Hematopoietic multipotent progenitor cell treated with erythropoietin and hydrocortisone succinate and interleukin-3 and kit ligand, for 4 days (in vitro differentiated cells): ENCODE data around the gene SQOR.

ENCODE experiments used
- DNase-seq: peaks from one replicate; pipeline ENCODE4 v3.0.0-alpha.2; 2015

Gene SQOR

GRCh38 chr15:45634432-45635190 is at the start of gene SQOR:
SQOR (plus strand) TSS chr15:45635029; CDS start chr15:45658924, 23,895 bp downstream.
- peak; percentile 85 for DNase-seq

- no peak for DNase-seq
These were observed 49.6 kb upstream of the SQOR start for GRCh38 chr15:45585069-45585791.

GRCh38 chr15:45586125-45586524 is 48.7 kb upstream of the SQOR start:
- no peak for DNase-seq

GRCh38 chr15:45586601-45587094 is 48.2 kb upstream of the SQOR start:
- DNase-seq: no peak

GRCh38 chr15:45587095-45587862 is 47.5 kb upstream of the SQOR start, which contains the start of gene BLOC1S6:
BLOC1S6 (plus strand) TSS chr15:45587379; CDS start chr15:45587444, 65 bp downstream.
- DNase-seq: peak; percentile 98

GRCh38 chr15:45587863-45588170 is 47.0 kb upstream of the SQOR start:
- DNase-seq: no peak

- DNase-seq: peak; percentile 18
These were observed 46.5 kb upstream of the SQOR start for GRCh38 chr15:45588219-45588875.

GRCh38 chr15:45589256-45589655 is 45.6 kb upstream of the SQOR start:
- DNase-seq: no peak

GRCh38 chr15:45594319-45594718 is 40.5 kb upstream of the SQOR start:
- DNase-seq: no peak

GRCh38 chr15:45594835-45595530 is 39.8 kb upstream of the SQOR start:
- DNase-seq: no peak

GRCh38 chr15:45603881-45604280 is 30.9 kb upstream of the SQOR start:
- no peak for DNase-seq

- no peak for DNase-seq
These were observed 30.5 kb upstream of the SQOR start for GRCh38 chr15:45604326-45604725.

- no peak for DNase-seq
These were observed 28.4 kb upstream of the SQOR start for GRCh38 chr15:45606413-45606812.

- DNase-seq: no peak
These were observed 28.0 kb upstream of the SQOR start for GRCh38 chr15:45606841-45607240.

- DNase-seq: peak; percentile 65
These were observed 23.5 kb upstream of the SQOR start for GRCh38 chr15:45611305-45611704.

- no peak for DNase-seq
These were observed 21.9 kb upstream of the SQOR start for GRCh38 chr15:45612790-45613415.

- DNase-seq: no peak
These were observed 17.9 kb upstream of the SQOR start for GRCh38 chr15:45616901-45617323.

- DNase-seq: peak; percentile 68
These were observed 16.0 kb upstream of the SQOR start for GRCh38 chr15:45618813-45619212.

- DNase-seq: no peak
These were observed 6.7 kb upstream of the SQOR start for GRCh38 chr15:45628136-45628535.

- no peak for DNase-seq
These were observed 3.7 kb upstream of the SQOR start for GRCh38 chr15:45630917-45631691.

- DNase-seq: no peak
These were observed 3.1 kb upstream of the SQOR start for GRCh38 chr15:45631776-45632175.
